HCT116 (cell line): ENCODE results near the gene RAB4A. TPM values are rescaled to one million over a fixed set of nuclear protein-coding genes. Genes with fewer than 3 reads are reported as not detected.

ENCODE experiments used
- ATAC-seq: fragments of 200-7000 bp; cut with Tn5 transposase; 2 replicates; pipeline ENCODE4 v1.9.1; 2020; ENCODE audit warnings: mild to moderate bottlenecking, moderate library complexity
- BruUV-seq: library from RNA; stranded (reverse); fragments of 400-500 nt; replicated peaks from 2 replicates; lab custom pipeline; 2021; lab: Mats Ljungman, UMichigan
- CTCF ChIA-PET: fragments of 300-600 bp; sonication (Branson Sonifier 250); formaldehyde crosslinking; loops from one replicate; lab custom pipeline; 2021; ENCODE audit warnings: antibody characterized with exemption; lab: Charles Lee
- POLR2A ChIA-PET: fragments of 300-600, 350-600 bp; sonication (Branson Sonifier 250); formaldehyde crosslinking; loops from one replicate; lab custom pipeline; 2021; ENCODE audit warnings: antibody characterized with exemption; lab: Charles Lee
- RAD21 ChIA-PET, 2 experiments: fragments of 300-600 bp; sonication (Branson Sonifier 250); formaldehyde crosslinking; loops; one replicate each; lab custom pipeline; 2023; ENCODE audit warnings: low total read pairs in 2 of 2; ENCODE audit not compliant: uncharacterized antibody in 2 of 2, unreplicated experiment in 2 of 2, low non-redundant PET in 1 of 2; lab: Charles Lee
- DNase-seq: peaks from one replicate; pipeline ENCODE4 v3.0.0-alpha.2; 2010; ENCODE audit warnings: low read depth, low spot score
- H2AFZ ChIP-seq: fragments of 200-600 bp; shearing (Covaris generic), sonication (generic); 2 replicates; pipeline ENCODE4 v1.6.1; 2017; ENCODE audit warnings: low read depth, mixed run types, mixed read lengths, antibody characterized with exemption, low read length; ENCODE audit not compliant: poor library complexity, severe bottlenecking
- H3K27ac ChIP-seq: 2 replicates; pipeline ENCODE4 v1.5.1; 2012; ENCODE audit warnings: low read depth, low read length
- H3K27me3 ChIP-seq: fragments of 200-600 bp; sonication (generic); 2 replicates; pipeline ENCODE4 v1.6.1; 2016; ENCODE audit warnings: mixed run types, low read length, mixed read lengths; ENCODE audit not compliant: insufficient read depth
- H3K36me3 ChIP-seq, 2 experiments: fragments of 200-500 bp in 1 of 2; fragments of 200-600 bp in 1 of 2; sonication (Bioruptor generic) in 1 of 2; sonication (generic) in 1 of 2; 2 replicates each; pipeline versions ENCODE4 v1.5.1 to v1.6.1; 2014 to 2016; ENCODE audit warnings: low read length in 2 of 2, inconsistent platforms in 1 of 2, mixed read lengths in 1 of 2, mixed run types in 1 of 2; ENCODE audit not compliant: insufficient read depth in 2 of 2, control insufficient read depth in 1 of 2
- H3K4me1 ChIP-seq, 2 experiments: fragments of 200-600 bp in 1 of 2; sonication (generic) in 1 of 2; 2 replicates each; pipeline versions ENCODE4 v1.5.1 to v1.6.1; 2012 to 2017; ENCODE audit warnings: low read length in 2 of 2, inconsistent platforms in 1 of 2, mild to moderate bottlenecking in 1 of 2, mixed read lengths in 1 of 2, mixed run types in 1 of 2, moderate library complexity in 1 of 2; ENCODE audit not compliant: insufficient read depth in 2 of 2, control insufficient read depth in 1 of 2
- H3K4me2 ChIP-seq: fragments of 200-600 bp; sonication (generic); 2 replicates; pipeline ENCODE4 v1.6.1; 2017; ENCODE audit warnings: mixed run types, low read length, mixed read lengths
- H3K4me3 ChIP-seq, 2 experiments: fragments of 200-600 bp in 1 of 2; sonication (generic) in 1 of 2; replicated peaks in 1 of 2; 2 replicates each; pipeline ENCODE4 v1.5.1; 2011 to 2016; ENCODE audit warnings: low read length in 2 of 2, control low read depth in 1 of 2, low read depth in 1 of 2, mild to moderate bottlenecking in 1 of 2, mixed read lengths in 1 of 2, mixed run types in 1 of 2
- H3K79me2 ChIP-seq: fragments of 200-600 bp; sonication (generic); 2 replicates; pipeline ENCODE4 v1.6.1; 2017; ENCODE audit warnings: mild to moderate bottlenecking, mixed run types, low read length, moderate library complexity, mixed read lengths; ENCODE audit not compliant: insufficient read depth
- H3K9ac ChIP-seq: fragments of 200-600 bp; sonication (generic); 2 replicates; pipeline ENCODE4 v1.6.1; 2016; ENCODE audit warnings: low read length, mixed read lengths
- H3K9me2 ChIP-seq: fragments of 200-600 bp; sonication (generic), shearing (Covaris generic); 2 replicates; pipeline ENCODE4 v1.6.1; 2017; ENCODE audit warnings: mixed run types, mild to moderate bottlenecking, moderate library complexity; ENCODE audit not compliant: insufficient read depth
- H3K9me3 ChIP-seq, 2 experiments: fragments of 200-500 bp in 1 of 2; fragments of 200-600 bp in 1 of 2; sonication (Bioruptor generic) in 1 of 2; sonication (generic) in 1 of 2; 2 replicates each; pipeline ENCODE4 v1.6.1; 2014 to 2017; ENCODE audit warnings: low read length in 2 of 2, mixed read lengths in 2 of 2, inconsistent platforms in 1 of 2, low read depth in 1 of 2, mild to moderate bottlenecking in 1 of 2, mixed run types in 1 of 2, moderate library complexity in 1 of 2; ENCODE audit not compliant: control insufficient read depth in 1 of 2, insufficient read depth in 1 of 2
- H4K20me1 ChIP-seq: fragments of 200-600 bp; sonication (generic), shearing (Covaris generic); 2 replicates; pipeline ENCODE4 v1.6.1; 2017; ENCODE audit warnings: mixed run types, mild to moderate bottlenecking, moderate library complexity; ENCODE audit not compliant: insufficient read depth
- CBX3 ChIP-seq: IDR thresholded peaks from 2 replicates; pipeline ENCODE4 v1.6.1; 2012; ENCODE audit warnings: low read depth
- CTCF ChIP-seq, 3 experiments: fragments of 200-600 bp in 1 of 3; sonication (generic) in 1 of 3; IDR thresholded peaks in 2 of 3; conservative IDR thresholded peaks in 1 of 3; 2 replicates each; pipeline ENCODE4 v1.5.1; 2012 to 2017; ENCODE audit warnings: low read depth in 2 of 3, low read length in 2 of 3, antibody characterized with exemption in 1 of 3, borderline replicate concordance in 1 of 3, control low read depth in 1 of 3, mild to moderate bottlenecking in 1 of 3, mixed read lengths in 1 of 3, mixed run types in 1 of 3, moderate library complexity in 1 of 3; ENCODE audit not compliant: insufficient read depth in 1 of 3
- EZH2 ChIP-seq: fragments of 200-600 bp; sonication (generic); IDR thresholded peaks from 2 replicates; pipeline ENCODE4 v1.6.1; 2017; ENCODE audit warnings: antibody characterized with exemption, mixed run types
- EZH2phosphoT487 ChIP-seq: fragments of 200-600 bp; IDR thresholded peaks from 2 replicates; pipeline ENCODE4 v1.6.1; 2018; ENCODE audit warnings: antibody characterized with exemption, borderline replicate concordance
- FOSL1 ChIP-seq: IDR thresholded peaks from 2 replicates; pipeline ENCODE4 v1.6.1; 2012; ENCODE audit warnings: low read depth
- JUND ChIP-seq: IDR thresholded peaks from 2 replicates; pipeline ENCODE4 v1.6.1; 2012
- MAX ChIP-seq: IDR thresholded peaks from 2 replicates; pipeline ENCODE4 v1.6.1; 2012
- POLR2AphosphoS5 ChIP-seq: IDR thresholded peaks from 2 replicates; pipeline ENCODE4 v1.6.1; 2011; ENCODE audit warnings: mild to moderate bottlenecking, low read depth, low read length, moderate library complexity
- RAD21 ChIP-seq: IDR thresholded peaks from 2 replicates; pipeline ENCODE4 v1.6.1; 2012; ENCODE audit warnings: low read depth, mild to moderate bottlenecking
- SIN3A ChIP-seq: IDR thresholded peaks from 2 replicates; pipeline ENCODE4 v1.6.1; 2012; ENCODE audit warnings: low read depth
- SRF ChIP-seq: IDR thresholded peaks from 2 replicates; pipeline ENCODE4 v1.6.1; 2012; ENCODE audit warnings: low read depth
- YY1 ChIP-seq: IDR thresholded peaks from 2 replicates; pipeline ENCODE4 v1.6.1; 2011; ENCODE audit warnings: low read length, low read depth, moderate library complexity, mild to moderate bottlenecking; ENCODE audit not compliant: insufficient replicate concordance; ENCODE audit errors: extremely low read depth
- ZBTB33 ChIP-seq: IDR thresholded peaks from 2 replicates; pipeline ENCODE4 v1.6.1; 2011; ENCODE audit warnings: mild to moderate bottlenecking, low read length, moderate library complexity; ENCODE audit not compliant: insufficient replicate concordance; ENCODE audit errors: extremely low read depth
- ZFX ChIP-seq: fragments of 450-650 bp; IDR thresholded peaks from 2 replicates; pipeline ENCODE4 v1.6.1; 2017
- intact Hi-C: fragments of 100-400 bp; cut with micrococcal nuclease; formaldehyde crosslinking; loops from 2 replicates; pipeline ENCODE4 v1.10.0; 2022
- total RNA-seq: library from RNA; stranded (reverse); gene quantifications from one replicate; pipeline ENCODE4 v1.2.1, GENCODE V29; 2021; ENCODE audit not compliant: unreplicated experiment

The RAB4A gene
- total RNA-seq, 1 experiment from 2014 or later, result 101 TPM

- DNase-seq, result no peak
- no TSS peak for BruUV-seq
- no peak overlapping the region for H3K9ac ChIP-seq
- no peaks in the 10 kb centered on the region for H3K36me3 ChIP-seq
- H3K27ac ChIP-seq, result peak overlapping the region; percentile 42
- no peaks in the 10 kb centered on the region for H3K27me3 ChIP-seq
- H3K4me3 ChIP-seq, result no peak overlapping the region
- RAD21 ChIA-PET, result interaction anchor here in 1 of 2 experiments (1.4 kb wide), 1 partner anchor 25 kb away, joined by 4 read pairs; no protein-coding TSS in a partner anchor
- H3K4me1 ChIP-seq, result peaks cover 52 to 60% of the 10 kb centered on the region in 2 experiments
- no peaks in the 10 kb centered on the region for H3K9me3 ChIP-seq
- intact Hi-C loops, result no loop called here
- no peak for TF ChIP-seq EZH2
- no peak for TF ChIP-seq CTCF (IDR thresholded peaks at IDR 0.05 in 2 of 3, conservative IDR thresholded peaks at IDR 0.05 in 1 of 3; ENCODE audit: borderline replicate concordance in 1 of 3, insufficient read depth in 1 of 3, low read depth in 2 of 3, low read length in 2 of 3)
- TF ChIP-seq SRF, result no peak
- TF ChIP-seq ZFX, result no peak
- TF ChIP-seq FOSL1, result no peak
- TF ChIP-seq MAX, result no peak
- no peak for TF ChIP-seq EZH2phosphoT487
- no peak for TF ChIP-seq POLR2AphosphoS5
- no peak for TF ChIP-seq CBX3
- TF ChIP-seq JUND, result no peak
- no peak for TF ChIP-seq SIN3A
- no peak for TF ChIP-seq ZBTB33
- no peak for TF ChIP-seq YY1
- no peak for TF ChIP-seq RAD21
- TF ChIP-seq, all 23 proteins: peak for 0
- H4K20me1 ChIP-seq, result no peaks in the 10 kb centered on the region
- CTCF ChIA-PET, result interaction anchor here (1.5 to 3.0 kb wide), 4 partner anchors 24 to 566 kb away, joined by 5 to 34 read pairs (median 10); no protein-coding TSS in a partner anchor
- H3K9me2 ChIP-seq, result no peaks in the 10 kb centered on the region
- no peak overlapping the region for H2AFZ ChIP-seq
- H3K4me2 ChIP-seq, result peak overlapping the region; percentile 59
- POLR2A ChIA-PET, result interaction anchor here (1.5 kb wide), 1 partner anchor 566 kb away, joined by 5 read pairs; no protein-coding TSS in a partner anchor
- ATAC-seq, result no peak
- H3K79me2 ChIP-seq, result no peaks in the 10 kb centered on the region
Observed at GRCh38 chr1:229230140-229230892, 40.6 kb upstream of the RAB4A start.
